ENCODE data around the gene TRPM3.

The TRPM3 gene

GRCh38 chr9:70539526-70539925 lies 581.9 kb downstream of the TRPM3 start:
- no peak for DNase-seq

GRCh38 chr9:70539001-70539400 lies 582.4 kb downstream of the TRPM3 start:
- no peak for DNase-seq

- DNase-seq = no peak
Measured at GRCh38 chr9:70537084-70537483, 584.3 kb downstream of the TRPM3 start.

- no peak for DNase-seq
Measured at GRCh38 chr9:70535546-70536323, 585.7 kb downstream of the TRPM3 start.

- DNase-seq = no peak
Measured at GRCh38 chr9:70534471-70534870, 587.0 kb downstream of the TRPM3 start.

- no peak for DNase-seq
Measured at GRCh38 chr9:70534061-70534460, 587.4 kb downstream of the TRPM3 start.

GRCh38 chr9:70533492-70533891 lies 587.9 kb downstream of the TRPM3 start:
- no peak for DNase-seq

GRCh38 chr9:70532716-70533115 lies 588.7 kb downstream of the TRPM3 start:
- DNase-seq = no peak

- no peak for DNase-seq
Measured at GRCh38 chr9:70531311-70531710, 590.1 kb downstream of the TRPM3 start.

GRCh38 chr9:70530716-70531115 lies 590.7 kb downstream of the TRPM3 start:
- DNase-seq = no peak

GRCh38 chr9:70529833-70530232 lies 591.6 kb downstream of the TRPM3 start:
- no peak for DNase-seq

GRCh38 chr9:70529377-70529776 lies 592.0 kb downstream of the TRPM3 start:
- DNase-seq = no peak

GRCh38 chr9:70526902-70527301 lies 594.5 kb downstream of the TRPM3 start:
- no peak for DNase-seq

- DNase-seq = no peak
Measured at GRCh38 chr9:70525519-70525918, 595.9 kb downstream of the TRPM3 start.

GRCh38 chr9:70519912-70520724 lies 601.3 kb downstream of the TRPM3 start:
- DNase-seq = no peak

GRCh38 chr9:70517926-70518610 lies 603.4 kb downstream of the TRPM3 start:
- DNase-seq = no peak

- no peak for DNase-seq
Measured at GRCh38 chr9:70514273-70514672, 607.1 kb downstream of the TRPM3 start.

- no peak for DNase-seq
Measured at GRCh38 chr9:70511858-70512257, 609.6 kb downstream of the TRPM3 start.

GRCh38 chr9:70510157-70510770 lies 611.2 kb downstream of the TRPM3 start:
- no peak for DNase-seq

GRCh38 chr9:70506159-70506558 lies 615.3 kb downstream of the TRPM3 start:
- no peak for DNase-seq

- DNase-seq = no peak
Measured at GRCh38 chr9:70504834-70505233, 616.6 kb downstream of the TRPM3 start.

- DNase-seq = peak; percentile 4
Measured at GRCh38 chr9:70502690-70503089, 618.7 kb downstream of the TRPM3 start.

GRCh38 chr9:70500793-70501192 lies 620.6 kb downstream of the TRPM3 start:
- DNase-seq = no peak

Measured in islet precursor cell (in vitro differentiated cells).